ENCODE data around the gene KLK11.

Gene KLK11

DNA sequence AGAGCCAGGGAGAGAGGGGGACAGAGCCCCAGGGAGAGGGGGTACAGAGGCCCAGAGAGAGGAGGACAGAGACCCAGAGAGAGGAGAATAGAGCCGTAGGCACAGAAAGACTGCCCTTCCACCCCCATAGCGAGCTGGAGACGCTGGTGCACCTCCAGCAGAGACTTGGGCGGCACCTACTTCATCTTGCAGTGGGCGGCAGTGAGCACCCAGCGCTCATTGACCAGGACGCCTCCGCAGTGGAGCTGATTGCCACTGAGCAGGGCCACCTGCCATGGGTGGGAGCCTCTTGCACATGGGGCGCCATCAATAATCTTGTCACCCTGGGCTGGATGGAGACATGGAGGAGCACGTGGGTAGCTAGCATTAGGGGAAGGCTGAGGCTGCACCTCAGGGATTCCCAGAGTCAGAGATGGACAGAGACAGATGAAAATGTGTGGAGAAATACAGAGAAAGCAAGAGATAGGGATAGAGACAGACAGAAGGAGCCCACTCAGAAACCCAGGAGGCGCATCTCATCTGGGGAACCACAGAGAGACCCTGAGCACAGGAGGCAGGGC lies 44.7 kb downstream of the KLK11 start:
- Mint-ChIP-seq H3K27me3 (peaks cover 39% of the 10 kb centered on the region), H3K36me3 (peaks cover 4% of the 10 kb centered on the region), H3K4me3 (no peak overlapping the region), H3K9me3 (peaks cover 4% of the 10 kb centered on the region), H3K27ac (no peak overlapping the region), H3K4me1 (no peaks in the 10 kb centered on the region)
- no peak for DNase-seq (ENCODE audit: low spot score in 2 of 2)
- no peak for ATAC-seq (ENCODE audit: low read depth)

DNA sequence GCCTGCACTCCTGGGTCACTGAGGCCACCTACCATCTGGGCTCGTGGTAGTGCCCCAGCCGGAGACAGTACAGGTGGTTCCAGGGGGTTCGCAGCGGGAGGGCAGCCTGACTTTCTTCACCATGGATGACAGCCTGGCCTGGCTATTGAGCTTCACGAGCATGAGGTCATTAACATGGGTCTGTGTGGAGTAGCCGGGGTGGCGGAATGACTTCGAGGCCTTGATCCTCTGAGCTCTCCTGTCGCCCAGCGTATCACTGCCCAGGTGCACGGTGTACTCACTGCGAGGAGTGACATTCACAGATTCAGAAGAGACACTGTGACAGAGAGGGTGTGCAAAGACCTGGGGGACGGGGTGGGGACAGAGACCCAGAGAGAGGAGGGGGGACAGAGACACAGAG lies 46.2 kb downstream of the KLK11 start:
- H3K9me3 Mint-ChIP-seq, result peaks cover 4% of the 10 kb centered on the region
- H3K27ac Mint-ChIP-seq, result no peak overlapping the region
- ATAC-seq (ENCODE audit: low read depth) (no peak), DNase-seq (ENCODE audit: low spot score in 2 of 2) (no peak)
- no peaks in the 10 kb centered on the region for H3K4me1 Mint-ChIP-seq
- H3K4me3 Mint-ChIP-seq, result no peak overlapping the region
- peaks cover 39% of the 10 kb centered on the region for H3K27me3 Mint-ChIP-seq
- peaks cover 4% of the 10 kb centered on the region for H3K36me3 Mint-ChIP-seq

DNA sequence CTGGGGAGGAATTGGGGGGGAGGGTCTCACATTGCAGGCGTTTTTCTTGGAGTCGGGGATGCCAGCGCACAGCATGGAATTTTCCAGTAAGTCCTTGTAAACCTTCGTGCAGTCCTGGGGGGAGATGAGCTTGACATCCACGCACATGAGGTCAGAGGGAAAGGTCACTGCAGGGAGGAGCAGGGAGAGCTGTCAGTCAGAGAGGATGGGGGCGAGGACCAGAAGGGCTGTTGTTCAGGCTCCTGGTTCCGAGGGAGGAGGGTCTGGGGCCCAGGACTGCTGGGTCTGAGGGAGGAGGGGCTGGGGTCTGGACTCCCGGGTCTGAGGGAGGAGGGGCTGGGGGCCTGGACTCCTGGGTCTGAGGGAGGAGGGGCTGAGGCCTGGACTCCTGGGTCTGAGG lies 46.7 kb downstream of the KLK11 start:
- ATAC-seq (ENCODE audit: low read depth), result no peak
- peaks cover 4% of the 10 kb centered on the region for H3K36me3 Mint-ChIP-seq
- DNase-seq (ENCODE audit: low spot score in 2 of 2), result no peak
- peaks cover 4% of the 10 kb centered on the region for H3K9me3 Mint-ChIP-seq
- no peaks in the 10 kb centered on the region for H3K4me1 Mint-ChIP-seq
- H3K27ac Mint-ChIP-seq, result no peak overlapping the region
- peaks cover 39% of the 10 kb centered on the region for H3K27me3 Mint-ChIP-seq
- H3K4me3 Mint-ChIP-seq, result no peak overlapping the region

DNA sequence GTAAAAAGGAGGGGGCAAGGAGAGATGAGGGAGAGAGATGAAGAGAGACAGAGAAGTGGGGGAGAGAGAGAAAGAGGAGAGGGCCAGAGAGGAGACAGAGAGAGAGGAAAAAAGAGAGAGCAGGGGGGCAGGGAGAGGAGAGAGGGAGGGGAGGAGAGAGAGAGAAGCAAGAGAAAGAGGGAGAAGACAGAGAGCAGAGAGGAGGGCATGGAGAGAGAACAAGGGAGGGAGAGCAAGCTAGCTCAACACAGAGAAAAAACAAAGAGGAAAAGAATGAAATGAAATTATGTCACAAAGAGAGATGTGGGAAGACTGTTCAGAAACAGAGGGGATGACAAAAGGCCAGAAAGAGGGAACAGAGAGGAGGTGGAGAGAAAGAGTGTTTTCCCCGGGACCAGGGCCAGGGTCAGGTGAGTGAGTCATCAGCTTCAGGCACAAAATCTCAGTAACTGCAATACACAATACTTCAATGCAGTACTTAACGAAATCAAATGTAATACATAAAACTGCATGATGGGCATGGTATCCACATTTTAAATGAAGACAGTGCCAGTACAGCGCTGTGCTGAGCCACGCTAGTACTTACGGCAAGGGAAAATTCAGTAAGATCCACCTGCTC lies 47.5 kb downstream of the KLK11 start:
- DNase-seq (ENCODE audit: low spot score in 2 of 2) (no peak), ATAC-seq (ENCODE audit: low read depth) (no peak)
- Mint-ChIP-seq H3K36me3 (peaks cover 4% of the 10 kb centered on the region), H3K27me3 (peaks cover 38% of the 10 kb centered on the region), H3K9me3 (peaks cover 4% of the 10 kb centered on the region), H3K4me3 (no peak overlapping the region), H3K4me1 (no peaks in the 10 kb centered on the region), H3K27ac (no peak overlapping the region)

DNA sequence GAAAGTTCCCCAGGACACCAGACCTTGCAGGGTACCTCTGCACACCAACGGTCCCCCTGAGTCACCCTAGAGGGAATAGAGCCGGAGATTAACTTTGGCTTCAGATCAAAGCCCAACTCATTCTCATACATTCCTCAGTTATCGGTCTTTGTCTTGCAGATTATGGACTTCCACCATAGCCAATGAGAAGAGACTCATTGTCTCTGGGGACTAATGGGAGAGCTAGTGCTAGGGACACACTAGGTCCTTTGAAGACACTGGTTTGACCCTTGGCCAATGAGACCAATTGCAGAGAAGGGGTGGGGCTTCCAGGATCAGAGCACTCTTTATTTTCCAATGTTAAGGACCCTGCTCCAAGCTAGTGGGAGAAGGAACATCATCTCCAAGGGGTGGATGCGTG lies 48.8 kb downstream of the KLK11 start:
- peaks cover 4% of the 10 kb centered on the region for H3K36me3 Mint-ChIP-seq
- H3K4me3 Mint-ChIP-seq, result no peak overlapping the region
- ATAC-seq (ENCODE audit: low read depth) (no peak), DNase-seq (ENCODE audit: low spot score in 2 of 2) (no peak)
- H3K9me3 Mint-ChIP-seq, result peaks cover 4% of the 10 kb centered on the region
- H3K27me3 Mint-ChIP-seq, result peaks cover 41% of the 10 kb centered on the region
- H3K4me1 Mint-ChIP-seq, result no peaks in the 10 kb centered on the region
- no peak overlapping the region for H3K27ac Mint-ChIP-seq

DNA sequence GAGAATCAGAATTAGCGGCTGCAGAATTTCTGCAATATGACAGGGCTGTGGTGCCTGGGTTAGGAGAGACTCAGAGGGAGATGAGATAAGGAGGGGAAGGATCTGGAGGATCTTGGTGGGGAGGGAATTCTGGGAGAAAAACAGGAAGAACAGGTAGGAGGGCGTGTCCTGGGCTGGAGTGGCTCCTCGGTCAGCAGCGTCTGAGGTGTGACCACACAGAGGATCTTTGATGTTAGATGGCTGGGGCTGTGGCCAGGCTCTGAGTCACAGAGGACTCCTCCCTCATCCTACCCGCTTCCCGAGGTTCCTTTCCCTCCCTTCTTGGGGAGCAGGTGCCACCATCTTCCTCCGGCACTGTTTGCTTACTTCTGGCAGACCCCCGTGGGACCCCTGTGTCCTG lies 50.6 kb downstream of the KLK11 start:
- Mint-ChIP-seq H3K4me3 (no peak overlapping the region), H3K27me3 (peaks cover 33% of the 10 kb centered on the region), H3K27ac (no peak overlapping the region), H3K9me3 (peaks cover under 1% of the 10 kb centered on the region), H3K4me1 (no peaks in the 10 kb centered on the region), H3K36me3 (peaks cover 2% of the 10 kb centered on the region)
- ATAC-seq (ENCODE audit: low read depth) (no peak), DNase-seq (ENCODE audit: low spot score in 2 of 2) (no peak)

GRCh38 chr19:50974702-50975556 lies 51.5 kb downstream of the KLK11 start:
- no peak for ATAC-seq (ENCODE audit: low read depth)
- peaks cover under 1% of the 10 kb centered on the region for H3K9me3 Mint-ChIP-seq
- no peak for DNase-seq (ENCODE audit: low spot score in 2 of 2)
- H3K27me3 Mint-ChIP-seq, result peaks cover 33% of the 10 kb centered on the region
- no peak overlapping the region for H3K27ac Mint-ChIP-seq
- H3K36me3 Mint-ChIP-seq, result peaks cover under 1% of the 10 kb centered on the region
- H3K4me3 Mint-ChIP-seq, result no peak overlapping the region
- no peaks in the 10 kb centered on the region for H3K4me1 Mint-ChIP-seq

GRCh38 chr19:50972795-50973376 lies 53.5 kb downstream of the KLK11 start:
- Mint-ChIP-seq H3K4me1 (no peaks in the 10 kb centered on the region), H3K36me3 (peaks cover 3% of the 10 kb centered on the region), H3K4me3 (no peak overlapping the region), H3K27ac (no peak overlapping the region), H3K9me3 (peaks cover 2% of the 10 kb centered on the region), H3K27me3 (peaks cover 28% of the 10 kb centered on the region)
- ATAC-seq (ENCODE audit: low read depth), result no peak
- no peak for DNase-seq (ENCODE audit: low spot score in 2 of 2)
